ENCODE data around the gene PRPF6.

GRCh38 chr20:64065062-64065973, 84.4 kb downstream of the PRPF6 start:
- TF ChIP-seq POLR2AphosphoS5 (IDR thresholded peaks at IDR 0.05; ENCODE audit: low read depth, low read length) (no peak), POLR2A (IDR thresholded peaks at IDR 0.05; ENCODE audit: low read depth, low read length) (no peak), TAF1 (IDR thresholded peaks at IDR 0.05; ENCODE audit: borderline replicate concordance, low read depth, low read length) (no peak)
